ENCODE data around the gene GAR1.
"Not testable (repeated sequence)": the region's sequence is repeated elsewhere in the genome, so short reads cannot be mapped to it uniquely, and the experiment has no call there.

Gene GAR1

GRCh38 chr4:109815151-109816081 lies at the start of gene GAR1:
Gene GAR1 (plus strand): TSS chr4:109815762. CDS start chr4:109816165, 403 bp downstream.
- peak; percentile 89 to 94 for DNase-seq

- DNase-seq: not testable (repeated sequence)
Measured at GRCh38 chr4:109782092-109782491, 33.5 kb upstream of the GAR1 start.

- no peak for DNase-seq
Measured at GRCh38 chr4:109786846-109787245, 28.7 kb upstream of the GAR1 start.

GRCh38 chr4:109787807-109788206 lies 27.8 kb upstream of the GAR1 start:
- DNase-seq: no peak

- DNase-seq: no peak
Measured at GRCh38 chr4:109795059-109795458, 20.5 kb upstream of the GAR1 start.

- DNase-seq: no peak
Measured at GRCh38 chr4:109798866-109799265, 16.7 kb upstream of the GAR1 start.

GRCh38 chr4:109801099-109801789 lies 14.3 kb upstream of the GAR1 start:
- DNase-seq: no peak

GRCh38 chr4:109801895-109802319 lies 13.7 kb upstream of the GAR1 start, which contains the start of gene CFI:
Gene CFI (minus strand): TSS chr4:109801999. CDS start chr4:109801971, 28 bp downstream.
- no peak for DNase-seq

GRCh38 chr4:109803924-109804571 lies 11.5 kb upstream of the GAR1 start:
- peak; percentile 41 to 76 for DNase-seq

GRCh38 chr4:109809655-109810054 lies 5.9 kb upstream of the GAR1 start:
- DNase-seq: no peak

- no peak for DNase-seq
Measured at GRCh38 chr4:109810552-109811387, 4.8 kb upstream of the GAR1 start.

- DNase-seq: no peak
Measured at GRCh38 chr4:109811707-109812106, 3.9 kb upstream of the GAR1 start.

- peak in 1 of 2 experiments; percentile 23 for DNase-seq
Measured at GRCh38 chr4:109816082-109816442, 500 bp downstream of the GAR1 start.

GRCh38 chr4:109816894-109817293 lies 1.3 kb downstream of the GAR1 start:
- no peak for DNase-seq

GRCh38 chr4:109818268-109818667 lies 2.7 kb downstream of the GAR1 start:
- DNase-seq: no peak

- no peak for DNase-seq
Measured at GRCh38 chr4:109820563-109820962, 5.0 kb downstream of the GAR1 start.

GRCh38 chr4:109821185-109821584 lies 5.6 kb downstream of the GAR1 start:
- DNase-seq: no peak

GRCh38 chr4:109826719-109827118 lies 11.2 kb downstream of the GAR1 start:
- peak in 1 of 2 experiments; percentile 33 for DNase-seq

GRCh38 chr4:109827672-109828071 lies 12.1 kb downstream of the GAR1 start, which contains the start of gene RRH:
Gene RRH (plus strand): TSS chr4:109827972. CDS start chr4:109828028, 56 bp downstream.
- no peak for DNase-seq

- DNase-seq: no peak
Measured at GRCh38 chr4:109833756-109834155, 18.2 kb downstream of the GAR1 start.

- no peak for DNase-seq
Measured at GRCh38 chr4:109836985-109837384, 21.4 kb downstream of the GAR1 start.

GRCh38 chr4:109846395-109847098 lies 31.0 kb downstream of the GAR1 start:
- no peak for DNase-seq
